Daoy (cell line): Measurements from ENCODE around the gene UQCC2. TPM values are rescaled to one million over a fixed set of nuclear protein-coding genes. Genes with fewer than 3 reads are reported as not detected.

ENCODE experiments used
- DNase-seq: peaks from one replicate; pipeline ENCODE4 v3.0.0-alpha.2; 2015; ENCODE audit warnings: low read depth
- total RNA-seq: library from RNA; depleted of rRNA; stranded (reverse); fragments of >200 nt; shearing (Covaris generic); gene quantifications from 2 replicates; pipeline ENCODE4 v1.2.3, GENCODE V29; 2014

The UQCC2 gene
- total RNA-seq, 1 experiment from 2014 or later, result 115 TPM

- no peak for DNase-seq
Measured at GRCh38 chr6:33725891-33726673, 14.6 kb upstream of the UQCC2 start.

DNA sequence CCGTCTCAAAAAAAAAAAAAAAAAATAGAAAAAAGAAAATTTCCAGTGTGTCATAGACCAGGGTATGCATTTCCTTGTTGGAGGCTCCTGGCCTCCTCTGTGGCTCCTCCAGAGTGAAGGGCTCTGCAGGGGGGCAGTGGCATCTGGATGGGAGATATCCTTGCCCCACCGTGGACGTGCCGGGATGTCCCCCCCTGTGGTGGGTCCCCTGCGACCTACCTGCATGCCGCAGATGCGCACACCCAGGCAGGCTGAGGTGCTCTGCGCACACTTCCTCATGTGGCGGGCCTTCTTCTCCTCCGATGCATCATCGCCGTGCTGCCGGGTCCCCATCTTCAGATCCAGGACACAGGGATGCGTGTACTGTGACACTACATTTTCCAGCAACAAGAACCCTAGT is 13.7 kb upstream of the UQCC2 start:
- no peak for DNase-seq

DNA sequence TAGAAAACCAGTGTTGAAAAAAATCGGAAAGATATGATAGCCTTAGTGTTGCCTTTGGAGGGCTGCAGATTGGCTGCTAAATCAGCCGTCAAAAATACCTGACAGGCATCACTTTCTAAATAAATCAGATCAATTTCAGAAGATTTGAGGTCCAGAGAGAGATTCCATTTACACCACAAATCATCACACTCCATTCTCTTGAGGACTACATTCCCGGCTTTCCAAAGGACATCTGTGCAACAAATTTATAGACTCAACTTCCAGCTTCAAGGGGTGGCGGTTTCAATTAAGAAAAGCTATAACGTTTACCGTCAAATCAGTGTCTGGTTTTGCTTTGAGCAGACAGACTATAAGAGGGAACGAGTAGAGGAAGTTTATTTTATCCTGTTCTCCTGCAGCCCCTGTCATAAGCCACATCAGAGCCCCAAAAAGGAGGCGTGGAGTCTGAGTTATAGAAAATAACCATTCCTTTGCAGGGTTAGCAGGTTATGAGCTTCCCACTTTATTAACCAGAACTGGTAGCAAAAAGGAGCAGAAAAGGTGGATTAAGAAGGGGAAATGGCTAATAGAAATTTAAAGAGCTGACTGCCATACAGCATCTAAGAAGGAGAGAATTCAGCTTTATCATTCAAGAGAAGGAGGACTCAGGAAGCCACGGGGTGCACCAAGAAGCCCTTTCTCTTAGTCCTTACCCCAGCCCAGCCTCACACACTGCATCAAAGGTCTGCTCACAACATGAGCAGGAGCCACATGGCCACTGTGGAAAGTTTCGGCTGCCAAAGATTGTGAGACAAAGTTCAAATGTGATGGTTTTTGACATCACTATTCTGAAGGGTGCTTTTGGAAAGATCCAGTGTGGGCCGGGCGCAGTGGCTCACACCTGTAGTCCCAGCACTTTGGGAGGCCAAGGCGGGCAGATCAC is 12.9 kb upstream of the UQCC2 start:
- no peak for DNase-seq

- no peak for DNase-seq
Measured at GRCh38 chr6:33723371-33724085, 12.0 kb upstream of the UQCC2 start.

GRCh38 chr6:33722103-33722623 is 10.7 kb upstream of the UQCC2 start:
- no peak for DNase-seq

- no peak for DNase-seq
Measured at GRCh38 chr6:33721508-33721907, 10.0 kb upstream of the UQCC2 start.

DNA sequence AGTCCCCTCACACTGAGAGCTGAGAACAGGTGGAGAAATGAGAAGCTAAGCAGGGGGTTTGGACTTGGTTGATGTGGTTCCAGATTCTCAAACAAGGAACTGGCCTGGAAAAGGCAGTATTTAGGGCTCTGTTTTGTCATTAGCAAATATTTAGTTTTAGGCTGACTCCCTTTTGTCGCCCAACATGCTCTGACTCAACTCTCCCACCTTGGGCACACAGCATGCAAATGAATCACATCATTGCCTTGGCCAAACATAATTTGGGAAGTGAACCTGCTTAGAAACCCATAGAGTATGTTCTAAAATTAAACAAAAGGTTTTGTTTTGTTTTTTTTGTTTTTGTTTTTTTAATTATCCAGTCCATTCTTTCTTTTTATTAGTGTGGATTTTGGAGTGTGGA is 9.5 kb upstream of the UQCC2 start:
- DNase-seq, result no peak

GRCh38 chr6:33719326-33719987 is 8.0 kb upstream of the UQCC2 start:
- DNase-seq, result no peak

DNA sequence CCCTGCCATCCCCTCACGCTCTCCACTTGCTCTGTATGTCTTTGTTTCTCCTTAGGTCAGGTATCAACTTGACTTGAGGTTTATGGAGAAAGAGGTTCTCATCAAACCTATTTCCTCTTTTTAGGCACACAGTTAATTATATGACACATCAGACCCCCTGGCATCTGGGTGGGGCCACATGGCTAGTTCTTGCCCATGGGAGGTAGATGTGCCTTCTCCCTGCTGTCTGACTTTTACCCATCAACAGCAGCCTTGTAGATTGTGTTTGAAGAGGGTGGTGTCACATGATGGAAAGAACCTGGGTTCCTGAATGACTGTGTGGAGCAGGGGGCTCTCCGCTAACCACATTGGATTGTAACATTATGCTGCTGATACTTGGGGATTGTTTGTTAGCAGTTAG is 7.2 kb upstream of the UQCC2 start:
- no peak for DNase-seq

GRCh38 chr6:33717934-33718455 is 6.5 kb upstream of the UQCC2 start:
- no peak for DNase-seq

DNA sequence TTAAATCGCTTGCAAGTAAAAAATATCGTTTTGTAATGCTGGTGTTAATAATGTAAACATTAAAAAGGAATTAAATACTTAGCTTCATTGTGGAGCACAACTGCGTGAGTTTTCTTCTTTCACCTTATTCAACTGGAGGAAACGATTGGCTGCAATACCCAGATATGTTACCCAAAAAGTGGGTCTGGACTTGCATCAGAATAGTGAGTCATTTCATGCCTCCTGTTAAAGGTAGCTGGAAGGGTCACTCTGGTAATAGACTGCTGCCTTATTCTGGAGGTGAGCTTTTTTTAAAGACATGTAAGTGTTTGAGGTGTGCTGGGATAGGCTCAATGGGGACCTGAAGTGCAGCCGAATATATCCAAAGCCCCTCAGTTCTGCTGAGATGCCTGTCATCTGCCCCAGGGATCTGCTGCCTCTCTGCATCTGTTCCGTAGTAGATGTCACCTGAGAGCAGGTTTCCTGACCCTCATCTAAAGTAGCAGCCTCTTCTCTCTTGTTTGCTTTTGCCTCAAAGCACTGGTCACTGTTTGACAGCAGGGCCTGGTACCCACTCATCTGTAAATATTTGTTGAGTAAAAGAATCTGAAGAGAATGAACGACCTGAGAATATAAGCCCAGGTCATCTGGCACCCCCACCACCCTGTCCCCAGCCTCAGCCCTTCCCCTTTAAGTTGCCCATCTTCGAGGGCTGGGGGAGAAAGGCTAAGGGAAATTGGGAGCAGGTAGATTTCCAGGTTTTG is 5.6 kb upstream of the UQCC2 start:
- DNase-seq, result no peak

DNA sequence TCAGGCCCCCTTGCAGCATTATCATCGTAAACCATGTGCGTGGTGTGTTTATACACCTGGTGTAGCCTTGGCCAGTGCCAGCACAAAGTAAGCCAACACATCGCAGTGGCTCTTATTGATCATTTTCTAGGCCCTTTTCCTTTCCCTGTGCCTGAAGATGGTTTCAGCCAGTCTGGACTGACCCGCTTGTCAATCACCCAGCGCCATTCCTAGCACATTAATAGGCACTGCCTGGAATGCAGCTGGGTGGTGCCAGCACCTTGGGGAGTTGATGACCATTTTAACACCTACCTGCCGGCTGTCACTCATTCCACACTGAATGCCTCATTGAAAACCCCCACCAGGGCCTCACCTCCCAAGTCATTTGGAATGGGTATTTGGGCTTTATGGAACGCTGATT is 4.9 kb upstream of the UQCC2 start:
- no peak for DNase-seq

- no peak for DNase-seq
Measured at GRCh38 chr6:33714385-33715040, 3.0 kb upstream of the UQCC2 start.

DNA sequence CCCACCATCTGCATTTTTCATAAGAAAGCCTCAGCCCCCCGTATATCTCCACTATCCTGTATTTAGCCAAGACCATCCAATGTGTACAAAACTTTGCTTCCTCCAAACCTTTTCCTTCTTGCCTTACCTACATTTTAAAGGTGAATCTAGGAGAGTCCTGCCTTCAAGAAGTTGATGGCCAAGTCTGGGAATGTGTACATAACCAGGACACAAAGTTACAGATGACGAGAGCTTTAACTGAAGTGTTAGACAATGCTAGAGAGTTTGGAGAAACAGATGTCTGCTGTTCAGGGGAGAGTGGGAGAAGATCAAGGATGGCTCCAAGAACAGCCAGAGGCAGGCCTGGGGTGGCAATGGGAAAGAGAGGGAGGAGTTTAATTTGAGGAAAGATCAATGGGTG is 2.3 kb upstream of the UQCC2 start:
- no peak for DNase-seq

GRCh38 chr6:33712914-33713313 is 1.4 kb upstream of the UQCC2 start:
- no peak for DNase-seq

DNA sequence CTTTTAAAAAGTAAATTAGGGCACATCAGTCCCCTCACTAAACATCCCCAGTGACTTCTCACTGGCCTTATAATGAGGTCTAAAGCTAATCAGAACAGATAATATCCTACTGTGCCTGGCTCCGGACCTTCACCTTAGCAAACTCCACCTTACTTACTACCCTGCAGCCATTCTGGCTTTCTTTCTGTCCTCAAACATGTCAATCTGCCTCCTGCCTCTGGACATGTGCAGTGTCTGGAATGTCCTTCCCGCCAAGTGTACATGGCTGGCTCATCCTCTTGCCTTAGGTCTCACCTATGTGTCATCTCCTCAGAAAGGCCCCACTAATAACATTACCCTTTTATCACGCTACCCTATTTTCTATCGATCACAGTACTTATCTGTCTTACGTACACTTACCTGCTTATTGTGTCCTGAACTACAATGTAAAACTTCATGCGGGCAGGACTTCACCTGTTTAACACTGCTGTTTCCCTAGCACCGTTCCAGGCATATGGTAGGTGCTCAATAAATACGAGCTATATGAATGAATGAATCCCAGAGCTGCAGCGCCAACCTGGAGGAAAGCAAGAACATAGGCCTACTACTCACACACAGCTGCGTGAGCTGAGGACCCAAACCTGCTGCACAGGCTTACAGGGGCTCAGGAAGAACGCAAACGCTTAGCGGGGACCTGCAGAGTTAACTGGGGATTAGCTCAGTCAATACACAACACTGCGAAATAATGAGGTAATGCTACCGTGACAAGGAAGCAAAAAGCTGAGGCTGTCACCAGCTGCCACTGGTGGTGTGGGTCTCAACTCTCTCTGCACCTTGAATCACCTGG is 991 bp downstream of the UQCC2 start:
- no peak for DNase-seq

DNA sequence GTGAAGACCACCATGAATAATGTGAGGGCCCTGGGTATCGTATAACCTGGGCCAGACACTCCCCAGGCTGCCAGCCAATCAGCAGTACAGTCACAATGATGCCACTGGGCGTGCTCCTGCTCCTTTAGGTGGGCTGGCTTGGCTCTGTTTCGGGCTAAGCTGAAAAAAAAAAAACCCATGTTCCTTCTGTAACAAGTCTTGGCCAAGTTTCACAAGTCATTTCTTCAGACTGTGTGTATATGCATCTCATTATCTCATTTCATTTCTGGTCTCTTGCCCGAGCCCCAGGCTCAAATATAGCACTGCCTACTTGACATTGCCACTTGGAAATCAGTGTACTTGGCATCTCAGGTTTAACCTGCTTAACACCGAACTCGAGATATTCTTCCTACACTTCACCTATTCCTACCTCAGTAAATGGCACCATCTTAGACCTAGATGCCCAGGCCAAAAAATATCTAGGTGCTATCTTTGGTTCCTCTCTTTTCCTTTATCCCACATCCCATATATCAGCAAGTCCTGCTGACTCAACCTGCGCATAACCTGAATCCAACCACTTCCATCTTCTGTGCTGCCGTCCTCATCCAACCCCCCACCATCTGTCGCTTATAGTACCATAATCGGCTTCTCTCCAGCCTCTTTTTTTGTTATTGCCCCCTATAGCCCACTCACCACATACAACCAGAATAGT is 1.8 kb downstream of the UQCC2 start:
- no peak for DNase-seq

DNA sequence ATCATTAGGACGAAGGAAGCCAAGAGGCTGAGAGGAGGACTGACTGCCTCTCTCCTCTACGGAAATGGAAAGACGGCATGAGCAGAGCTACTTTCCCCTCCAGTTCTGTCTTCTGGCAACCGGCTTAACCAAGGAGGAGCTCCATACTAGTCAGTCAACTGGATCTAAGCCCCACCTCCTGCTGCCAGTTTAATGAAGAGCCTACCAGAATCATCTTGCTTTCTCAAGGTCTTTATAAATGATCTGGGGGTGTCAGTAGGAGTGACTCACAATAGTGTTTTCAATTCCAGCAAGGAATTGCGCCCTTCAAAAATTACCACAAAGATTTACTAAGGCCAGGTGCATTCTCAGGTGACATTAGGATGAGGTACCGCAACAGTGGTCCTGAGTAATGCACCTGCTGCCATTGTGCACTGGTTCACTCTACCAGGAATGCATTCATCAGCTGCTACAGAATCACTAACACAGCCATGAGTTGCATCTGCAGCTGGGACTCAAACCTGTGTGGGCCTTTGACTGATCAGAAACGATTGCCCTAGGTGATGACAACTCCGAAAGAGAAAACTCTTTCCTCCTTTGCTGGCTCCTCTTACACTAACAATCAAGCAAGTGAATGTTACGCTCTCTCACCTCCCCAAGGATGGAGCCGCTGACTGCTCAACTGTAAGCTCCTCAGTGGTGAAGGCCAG is 2.8 kb downstream of the UQCC2 start:
- DNase-seq, result no peak
